ENCODE measurements around the gene FCHO1. TPM values are rescaled to one million over a fixed set of nuclear protein-coding genes. Genes with fewer than 3 reads are reported as not detected.

FCHO1 gene
- total RNA-seq, 2 donors from 2014 or later, result 69.2 to 71.9 TPM

Other genes with a start within 250 kb of the FCHO1 start
- gene PGLS, start 239.8 kb upstream of the FCHO1 start, total RNA-seq, result 10 to 100 TPM; 48.6 to 53.7 TPM
- gene COLGALT1, start 195.8 kb upstream of the FCHO1 start, total RNA-seq, result 10 to 100 TPM; 42.1 to 42.4 TPM
- gene UNC13A, start 63.1 kb upstream of the FCHO1 start, total RNA-seq, result not detected
- gene MAP1S, start 32.0 kb upstream of the FCHO1 start, total RNA-seq, result 10 to 100 TPM; 34.6 to 36.0 TPM
- under 1 TPM; 0.52 to 0.94 TPM for gene B3GNT3, start 43.7 kb downstream of the FCHO1 start, total RNA-seq
- gene INSL3, start 70.0 kb downstream of the FCHO1 start, total RNA-seq, result 1 to 10 TPM; 5.0 to 9.1 TPM
- 100 to 1,000 TPM; 149 to 211 TPM for gene JAK3, start 96.5 kb downstream of the FCHO1 start, total RNA-seq
- gene RPL18A, start 108.4 kb downstream of the FCHO1 start, total RNA-seq, result 1,000 to 10,000 TPM; 3,447 to 3,486 TPM
- gene SLC5A5, start 120.5 kb downstream of the FCHO1 start, total RNA-seq, result 1 to 10 TPM; 1.3 to 2.0 TPM
- gene CCDC124, start 181.5 kb downstream of the FCHO1 start, total RNA-seq, result 10 to 100 TPM; 21.8 to 27.0 TPM
- gene KCNN1, start 215.6 kb downstream of the FCHO1 start, total RNA-seq, result not detected